A172 (cell line): Measurements from ENCODE around the gene PTPN11. TPM values are rescaled to one million over a fixed set of nuclear protein-coding genes. Genes with fewer than 3 reads are reported as not detected.
"Not testable (repeated sequence)": the region's sequence is repeated elsewhere in the genome, so short reads cannot be mapped to it uniquely, and the experiment has no call there.

Experiments used
- DNase-seq: peaks from one replicate; pipeline ENCODE4 v3.0.0-alpha.2; 2015; ENCODE audit warnings: low spot score
- total RNA-seq: library from RNA; depleted of rRNA; stranded (reverse); fragments of >200 nt; shearing (Covaris generic); gene quantifications from 2 replicates; pipeline ENCODE4 v1.2.3, GENCODE V29; 2014

The PTPN11 gene
- total RNA-seq, 1 experiment from 2014 or later, result 100 TPM

- DNase-seq, result no peak
Measured at GRCh38 chr12:112514926-112515642, 96.3 kb downstream of the PTPN11 start.

GRCh38 chr12:112515868-112516267 is 97.1 kb downstream of the PTPN11 start:
- no peak for DNase-seq

GRCh38 chr12:112517730-112518364 is 99.1 kb downstream of the PTPN11 start:
- no peak for DNase-seq

GRCh38 chr12:112518365-112518735 is 99.6 kb downstream of the PTPN11 start:
- no peak for DNase-seq

GRCh38 chr12:112519841-112520340 is 101.1 kb downstream of the PTPN11 start:
- not testable (repeated sequence) for DNase-seq

- DNase-seq, result no peak
Measured at GRCh38 chr12:112523856-112524255, 105.1 kb downstream of the PTPN11 start.

- DNase-seq, result no peak
Measured at GRCh38 chr12:112524269-112524668, 105.5 kb downstream of the PTPN11 start.

- peak; percentile 59 for DNase-seq
Measured at GRCh38 chr12:112524676-112525425, 106.1 kb downstream of the PTPN11 start.

GRCh38 chr12:112525426-112525809 is 106.7 kb downstream of the PTPN11 start:
- no peak for DNase-seq

GRCh38 chr12:112527082-112527481 is 108.3 kb downstream of the PTPN11 start:
- DNase-seq, result no peak

- DNase-seq, result no peak
Measured at GRCh38 chr12:112527501-112527900, 108.8 kb downstream of the PTPN11 start.

GRCh38 chr12:112528521-112528920 is 109.8 kb downstream of the PTPN11 start:
- no peak for DNase-seq

- no peak for DNase-seq
Measured at GRCh38 chr12:112530941-112531340, 112.2 kb downstream of the PTPN11 start.

GRCh38 chr12:112532106-112532505 is 113.4 kb downstream of the PTPN11 start:
- no peak for DNase-seq

- DNase-seq, result no peak
Measured at GRCh38 chr12:112533528-112533927, 114.8 kb downstream of the PTPN11 start.

GRCh38 chr12:112535017-112535416 is 116.3 kb downstream of the PTPN11 start:
- no peak for DNase-seq

GRCh38 chr12:112535637-112536366 is 117.1 kb downstream of the PTPN11 start:
- DNase-seq, result no peak

GRCh38 chr12:112536367-112536730 is 117.6 kb downstream of the PTPN11 start:
- no peak for DNase-seq

- peak; percentile 82 for DNase-seq
Measured at GRCh38 chr12:112537710-112538396, 119.1 kb downstream of the PTPN11 start.

- no peak for DNase-seq
Measured at GRCh38 chr12:112538740-112539139, 120.0 kb downstream of the PTPN11 start.

GRCh38 chr12:112539221-112539620 is 120.5 kb downstream of the PTPN11 start:
- peak; percentile 10 for DNase-seq
